Stimulated activated CD8-positive, alpha-beta memory T cell treated with anti-CD3 and anti-CD28 coated beads, Interleukin-15, amount 100 ng/mL, for 4 hours (primary cell): ENCODE results near the gene GRB10.
"Not testable (repeated sequence)": the region's sequence is repeated elsewhere in the genome, so short reads cannot be mapped to it uniquely, and the experiment has no call there.

ENCODE experiments used
- DNase-seq, 2 donors: peaks; one replicate each; pipeline ENCODE4 v3.0.0-alpha.2; 2020; ENCODE audit warnings: low read depth in 2 of 2

Gene GRB10

DNA sequence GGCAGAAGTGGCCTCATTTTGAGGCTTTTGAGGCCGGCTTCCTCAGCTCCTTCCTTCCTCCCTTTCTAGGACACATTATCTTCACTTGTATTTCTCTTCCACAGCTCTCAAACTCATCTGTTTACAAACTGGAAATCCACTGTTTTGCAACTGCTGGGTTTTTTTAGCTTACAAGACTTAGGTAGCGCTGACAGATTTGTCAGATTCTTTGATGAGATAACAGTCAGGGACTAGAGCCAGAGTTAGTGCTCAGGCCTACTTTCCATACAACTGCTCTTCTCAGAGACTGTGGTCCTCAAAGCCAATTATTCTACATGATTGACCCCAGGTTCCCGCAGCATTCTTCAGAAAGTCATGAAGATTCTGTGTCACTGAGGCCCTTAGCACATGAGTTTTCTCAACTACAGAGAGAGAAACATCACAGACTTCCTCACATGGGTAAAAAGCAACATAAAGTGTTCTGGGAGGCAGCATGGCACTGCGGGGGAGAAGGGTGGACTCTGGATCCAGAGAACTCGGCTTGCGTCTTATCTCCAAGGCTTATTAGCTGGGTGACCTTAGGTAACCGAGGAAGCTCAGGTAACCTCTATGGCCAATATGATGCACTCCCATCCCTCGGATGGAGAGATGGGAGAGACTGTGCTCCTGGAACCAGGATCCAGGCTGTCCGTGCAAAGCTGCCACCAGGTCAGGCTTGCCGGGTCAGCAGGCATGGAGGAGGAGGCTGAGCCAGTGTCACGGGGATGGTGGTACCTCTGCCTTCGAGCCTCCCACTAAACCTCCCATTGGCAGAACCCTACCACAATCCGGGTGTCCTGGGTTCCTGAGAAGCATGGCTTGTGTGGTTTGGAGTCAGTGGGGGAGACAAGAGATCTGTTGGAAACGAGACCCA lies 228.0 kb downstream of the GRB10 start:
- no peak for DNase-seq

DNA sequence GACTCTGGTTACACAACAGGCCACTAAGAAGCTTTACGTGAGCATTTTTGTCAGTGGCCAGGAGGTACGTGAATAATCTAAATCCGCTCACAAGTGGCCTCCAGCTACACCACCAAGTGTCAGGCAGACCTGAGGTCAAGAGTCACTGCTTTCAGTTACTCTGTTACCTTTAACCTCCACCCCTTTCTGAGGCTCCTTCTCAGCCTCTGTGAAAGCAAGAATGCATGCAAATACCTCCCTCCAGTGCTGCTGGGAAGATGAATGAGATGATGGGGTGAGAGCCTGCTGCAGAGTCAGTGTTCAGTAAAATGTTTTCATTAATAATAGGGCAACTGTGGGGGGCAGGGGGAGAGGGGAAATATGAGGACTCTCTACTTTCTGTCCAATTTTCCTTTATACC lies 228.7 kb downstream of the GRB10 start:
- DNase-seq, result no peak

DNA sequence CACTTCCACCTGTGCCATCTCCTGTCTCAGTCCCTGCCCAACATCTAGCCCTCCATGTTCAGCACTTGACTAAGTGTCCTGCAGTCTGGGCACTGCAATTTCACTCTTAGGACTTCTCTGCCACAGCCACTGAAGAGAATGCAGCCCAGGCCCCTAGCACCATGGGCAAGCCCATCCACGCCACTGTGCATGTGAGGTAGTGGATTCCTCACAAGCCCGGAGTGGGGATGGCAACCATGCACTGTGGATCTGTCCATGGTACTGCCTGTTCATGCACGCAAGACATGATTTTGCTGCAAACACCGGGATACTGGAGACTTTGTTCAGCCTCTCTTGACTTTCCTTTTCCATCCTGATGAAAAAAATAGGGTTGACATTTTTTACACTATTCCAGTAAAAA lies 229.8 kb downstream of the GRB10 start:
- DNase-seq, result no peak

DNA sequence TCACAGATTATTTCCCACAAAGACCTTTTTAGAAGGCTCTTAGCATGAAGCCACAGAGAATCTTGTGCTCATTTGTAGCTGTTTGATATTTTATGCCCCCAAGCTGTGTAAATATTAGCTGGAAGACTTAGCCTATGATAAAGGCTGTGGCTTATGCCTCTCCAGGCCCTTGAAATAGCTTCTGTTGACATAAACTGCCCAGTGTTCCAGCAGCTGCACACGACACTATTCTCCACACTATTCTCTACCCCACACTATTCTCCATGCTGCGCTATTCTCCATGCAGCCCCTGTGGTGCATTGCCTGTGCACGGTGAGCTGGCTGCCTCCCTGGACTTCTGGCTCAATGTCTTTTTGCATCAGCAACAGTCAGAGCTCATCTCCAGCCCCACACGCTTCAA lies 230.6 kb downstream of the GRB10 start:
- no peak for DNase-seq

DNA sequence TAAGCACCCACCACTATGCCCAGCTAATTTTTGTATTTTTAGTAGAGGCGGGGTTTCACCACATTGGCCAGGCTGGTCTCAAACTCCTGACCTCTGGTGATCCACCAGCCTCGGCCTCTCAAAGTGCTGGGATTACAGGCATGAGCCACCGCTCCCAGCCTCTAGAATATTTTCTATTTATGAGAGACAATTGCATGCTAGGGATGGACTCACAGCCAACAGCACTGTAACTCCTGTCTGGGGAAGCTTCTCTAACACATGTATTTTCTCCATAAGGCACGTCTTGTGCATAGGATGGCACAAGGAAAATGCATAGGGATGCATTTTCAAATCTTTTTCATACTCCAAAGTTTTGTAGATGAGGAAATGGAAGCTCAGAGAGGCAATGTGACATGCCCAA lies 237.1 kb downstream of the GRB10 start:
- DNase-seq, result not testable (repeated sequence)

DNA sequence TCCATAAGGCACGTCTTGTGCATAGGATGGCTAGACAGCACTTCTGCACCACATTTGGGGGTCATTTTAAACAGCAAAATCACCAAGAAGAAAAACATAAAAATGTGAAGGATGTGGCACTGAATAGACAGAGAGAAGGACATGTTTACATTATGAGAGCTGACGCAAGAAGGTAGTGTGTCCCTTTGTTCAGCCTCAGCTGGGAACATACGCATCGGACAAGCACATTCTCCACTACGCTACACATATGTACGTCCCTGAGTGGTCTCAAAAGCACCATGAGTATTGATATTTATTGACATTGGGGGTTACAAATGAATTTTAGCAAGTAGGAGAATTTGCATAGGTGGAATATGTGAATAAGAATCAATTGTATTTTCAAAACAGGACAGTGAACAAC lies 237.7 kb downstream of the GRB10 start:
- DNase-seq, result no peak

DNA sequence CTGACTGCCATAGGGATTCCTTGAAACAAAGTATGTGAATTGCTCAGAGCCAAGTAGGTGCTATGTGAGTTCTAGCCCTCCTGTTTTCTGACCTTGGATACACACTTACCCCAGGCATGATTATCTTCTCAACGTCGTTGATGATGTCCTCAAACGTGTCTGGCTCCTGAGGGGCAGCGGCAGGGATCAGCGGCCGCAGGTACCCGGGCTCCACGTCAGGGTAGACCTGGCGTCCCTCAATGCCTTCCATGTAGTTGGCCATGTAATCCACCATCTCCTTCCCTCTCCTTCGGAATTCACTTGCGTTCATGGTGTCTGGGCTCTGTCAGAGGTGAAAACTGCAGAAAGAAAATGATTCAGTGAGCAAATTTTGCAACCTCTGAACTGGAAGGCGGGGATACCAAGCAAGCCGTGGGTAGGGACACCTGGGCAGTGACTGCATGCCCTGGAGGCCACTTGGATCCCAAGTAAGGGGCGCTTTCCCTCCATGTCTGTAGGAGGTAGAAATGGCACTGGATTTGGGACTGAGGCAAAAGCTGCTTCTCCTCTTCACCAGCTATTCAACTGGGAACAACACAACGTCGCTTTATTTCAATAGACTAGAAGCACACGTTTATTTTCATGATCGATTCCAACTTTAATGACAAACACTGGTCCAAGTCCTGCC lies 238.8 kb downstream of the GRB10 start:
- no peak for DNase-seq

DNA sequence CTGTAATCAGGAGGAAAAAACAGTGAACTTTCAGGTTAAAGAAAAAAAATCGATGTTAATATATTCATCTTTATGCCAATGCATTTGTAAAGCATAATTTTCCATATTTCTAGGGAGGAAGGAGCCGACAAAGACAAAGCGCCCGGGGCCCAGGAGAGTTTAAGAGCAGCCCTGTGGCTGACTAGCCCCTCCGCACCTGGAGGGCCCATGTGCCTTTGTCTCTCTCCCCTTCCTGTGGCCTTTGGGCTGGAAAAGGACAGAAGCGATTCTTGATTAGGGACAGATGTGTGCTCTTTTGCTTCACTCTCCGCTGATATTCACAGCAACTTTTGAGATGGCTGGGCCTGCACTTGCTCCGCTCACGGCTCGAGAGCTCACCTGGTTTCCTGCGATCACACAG lies 240.6 kb downstream of the GRB10 start:
- DNase-seq, result no peak

DNA sequence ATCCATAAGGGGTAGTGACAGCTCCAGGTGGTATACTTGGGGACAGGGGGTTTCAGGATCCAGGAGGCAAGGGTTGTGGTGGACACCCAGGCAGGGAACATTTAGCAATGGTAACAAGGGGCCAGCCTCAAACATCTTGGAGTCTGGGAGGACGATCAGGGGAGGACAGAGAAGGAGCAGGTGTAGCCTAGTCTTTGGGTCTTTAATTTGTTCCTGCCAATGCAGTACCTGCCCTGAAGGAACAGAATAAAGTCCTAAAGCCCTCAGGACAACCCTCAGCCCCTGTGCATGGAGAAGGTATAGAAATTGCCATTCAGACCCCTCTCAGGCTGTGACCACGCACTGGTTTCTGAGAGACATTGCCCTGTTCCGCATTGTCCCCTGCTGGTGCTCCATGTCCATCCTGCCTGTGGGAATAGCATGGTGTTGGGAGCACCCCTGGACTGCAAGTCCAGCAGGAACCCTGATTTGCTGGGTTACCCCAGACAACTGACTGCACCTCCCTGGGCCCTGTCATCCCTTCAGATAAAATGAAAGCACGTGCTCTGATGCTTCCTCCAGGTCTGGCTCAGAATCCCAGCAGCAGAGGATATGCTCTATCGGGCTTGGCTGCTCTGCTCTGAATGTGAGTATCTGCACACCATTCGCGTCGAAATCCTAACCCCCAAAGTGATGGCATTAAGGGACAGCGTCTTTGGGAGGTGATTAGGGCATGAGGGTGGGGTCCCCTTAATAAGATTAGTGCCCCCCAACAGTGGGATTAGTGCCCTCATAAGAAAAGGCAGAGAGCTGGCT lies 241.7 kb downstream of the GRB10 start:
- no peak for DNase-seq
